Activated CD8-positive, alpha-beta memory T cell treated with anti-CD3 and anti-CD28 coated beads, Interleukin-2, amount 50 U/mL, for 48 hours (primary cell): ENCODE measurements around the gene UGT1A9.

Experiments
- DNase-seq: peaks from one replicate; pipeline ENCODE4 v3.0.0-alpha.2; 2020

UGT1A9 gene

GRCh38 chr2:233800208-233800607 is 128.5 kb downstream of the UGT1A9 start:
- peak; percentile 22 for DNase-seq

- peak; percentile 52 for DNase-seq
These were observed 129.8 kb downstream of the UGT1A9 start for GRCh38 chr2:233801357-233802131.

GRCh38 chr2:233802132-233802815 is 130.6 kb downstream of the UGT1A9 start:
- no peak for DNase-seq

- DNase-seq = peak; percentile 23
These were observed 131.7 kb downstream of the UGT1A9 start for GRCh38 chr2:233803292-233803911.

GRCh38 chr2:233803994-233804393 is 132.3 kb downstream of the UGT1A9 start:
- DNase-seq = peak; percentile 17

GRCh38 chr2:233807215-233807865 is 135.6 kb downstream of the UGT1A9 start:
- peak; percentile 20 for DNase-seq

GRCh38 chr2:233807966-233808935 is 136.6 kb downstream of the UGT1A9 start:
- peak; percentile 25 for DNase-seq

- DNase-seq = peak; percentile 26
These were observed 138.7 kb downstream of the UGT1A9 start for GRCh38 chr2:233810385-233810784.

- DNase-seq = peak; percentile 18
These were observed 139.4 kb downstream of the UGT1A9 start for GRCh38 chr2:233811087-233811486.

- DNase-seq = peak; percentile 15
These were observed 140.0 kb downstream of the UGT1A9 start for GRCh38 chr2:233811732-233812131.

- DNase-seq = no peak
These were observed 141.7 kb downstream of the UGT1A9 start for GRCh38 chr2:233813236-233814055.

- no peak for DNase-seq
These were observed 142.5 kb downstream of the UGT1A9 start for GRCh38 chr2:233814056-233814835.

GRCh38 chr2:233815861-233816260 is 144.2 kb downstream of the UGT1A9 start:
- no peak for DNase-seq

- no peak for DNase-seq
These were observed 144.6 kb downstream of the UGT1A9 start for GRCh38 chr2:233816334-233816733.

GRCh38 chr2:233816771-233817170 is 145.1 kb downstream of the UGT1A9 start:
- no peak for DNase-seq

GRCh38 chr2:233817361-233817911 is 145.7 kb downstream of the UGT1A9 start:
- DNase-seq = no peak

GRCh38 chr2:233817995-233818638 is 146.4 kb downstream of the UGT1A9 start:
- no peak for DNase-seq

- no peak for DNase-seq
These were observed 147.2 kb downstream of the UGT1A9 start for GRCh38 chr2:233818639-233819621.
